GM21737 (cell line): ENCODE results near the gene ADAMTSL3.

Source experiments
- ATAC-seq: cut with Tn5 transposase; IDR thresholded peaks from one replicate; pipeline ENCODE4 v1.9.1; 2021; ENCODE audit warnings: mild to moderate bottlenecking, moderate library complexity; ENCODE audit not compliant: unreplicated experiment

ADAMTSL3 gene

GRCh38 chr15:83918011-83918410, 264.1 kb downstream of the ADAMTSL3 start:
- no peak for ATAC-seq

GRCh38 chr15:83919319-83919830, 265.5 kb downstream of the ADAMTSL3 start:
- ATAC-seq: peak; percentile 46

- no peak for ATAC-seq
Observed at GRCh38 chr15:83919978-83920510, 266.1 kb downstream of the ADAMTSL3 start.

GRCh38 chr15:83922649-83923294, 268.8 kb downstream of the ADAMTSL3 start:
- no peak for ATAC-seq

- ATAC-seq: no peak
Observed at GRCh38 chr15:83926116-83926515, 272.2 kb downstream of the ADAMTSL3 start.

GRCh38 chr15:83927704-83928391, 273.9 kb downstream of the ADAMTSL3 start:
- peak; percentile 32 for ATAC-seq

GRCh38 chr15:83928392-83928734, 274.4 kb downstream of the ADAMTSL3 start:
- ATAC-seq: peak; percentile 86

- peak; percentile 49 for ATAC-seq
Observed at GRCh38 chr15:83928878-83929418, 275.0 kb downstream of the ADAMTSL3 start.

GRCh38 chr15:83929619-83930018, 275.7 kb downstream of the ADAMTSL3 start:
- ATAC-seq: no peak

GRCh38 chr15:83930392-83931212, 276.7 kb downstream of the ADAMTSL3 start:
- ATAC-seq: no peak

GRCh38 chr15:83935774-83936173, 281.9 kb downstream of the ADAMTSL3 start:
- no peak for ATAC-seq

GRCh38 chr15:83940136-83940535, 286.2 kb downstream of the ADAMTSL3 start:
- ATAC-seq: no peak

GRCh38 chr15:83943043-83943442, 289.1 kb downstream of the ADAMTSL3 start:
- no peak for ATAC-seq

- ATAC-seq: no peak
Observed at GRCh38 chr15:83943849-83944404, 290.0 kb downstream of the ADAMTSL3 start.

- no peak for ATAC-seq
Observed at GRCh38 chr15:83947156-83947555, 293.2 kb downstream of the ADAMTSL3 start.

- ATAC-seq: no peak
Observed at GRCh38 chr15:83954506-83954905, 300.6 kb downstream of the ADAMTSL3 start.

GRCh38 chr15:83955806-83956265, 301.9 kb downstream of the ADAMTSL3 start:
- peak; percentile 97 for ATAC-seq

- no peak for ATAC-seq
Observed at GRCh38 chr15:83956887-83957286, 303.0 kb downstream of the ADAMTSL3 start.

GRCh38 chr15:83959477-83959876, 305.6 kb downstream of the ADAMTSL3 start:
- ATAC-seq: no peak

- no peak for ATAC-seq
Observed at GRCh38 chr15:83960192-83960829, 306.4 kb downstream of the ADAMTSL3 start.
